H4 (cell line): Measurements from ENCODE around the gene PIGK. TPM values are rescaled to one million over a fixed set of nuclear protein-coding genes. Genes with fewer than 3 reads are reported as not detected.

ENCODE experiments used
- DNase-seq: peaks from one replicate; pipeline ENCODE4 v3.0.0-alpha.2; 2015; ENCODE audit warnings: low spot score
- total RNA-seq: library from RNA; depleted of rRNA; stranded (reverse); fragments of >200 nt; shearing (Covaris generic); gene quantifications from 2 replicates; pipeline ENCODE4 v1.2.3, GENCODE V29; 2014; rRNA removed

The PIGK gene
- total RNA-seq, 1 experiment from 2014 or later = 62.9 TPM

DNA sequence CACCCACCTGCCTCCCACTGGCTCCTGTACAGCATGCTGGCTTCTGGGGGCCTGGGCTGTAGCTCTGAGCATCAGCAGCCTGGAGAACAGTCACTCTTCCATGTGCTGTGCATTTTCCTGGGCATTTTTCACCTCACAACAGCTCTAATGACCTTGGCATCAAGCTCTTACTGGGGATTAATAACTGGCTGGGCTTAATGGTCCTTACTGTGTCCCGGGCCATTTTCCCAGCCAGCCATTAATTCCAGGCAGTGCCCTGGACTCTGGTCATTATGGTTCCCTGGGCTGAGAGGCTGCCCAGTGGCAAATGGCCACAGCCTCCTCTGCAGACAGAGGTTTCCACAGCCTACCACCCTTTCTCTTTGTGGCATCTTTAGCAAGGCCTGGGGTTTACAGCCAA is 180.1 kb downstream of the PIGK start:
- no peak for DNase-seq

Other genes starting within 250 kb of the PIGK start
- gene AK5, start 62.6 kb upstream of the PIGK start, total RNA-seq = 10.4 and 13.5 TPM in 2 replicates